PFSK-1 (cell line): ENCODE results near the gene ZPBP.

Experiments used
- FOXP2 ChIP-seq: optimal IDR thresholded peaks from 2 replicates; pipeline ENCODE3; 2011; ENCODE audit warnings: borderline replicate concordance, control low read depth, inconsistent platforms; ENCODE audit not compliant: insufficient read depth; ENCODE audit errors: extremely low read length, extremely low read depth
- POLR2AphosphoS5 ChIP-seq: IDR thresholded peaks from 2 replicates; pipeline ENCODE4 v1.6.1; 2012; ENCODE audit warnings: low read depth, mild to moderate bottlenecking, control low read depth, low read length, moderate library complexity
- SIN3A ChIP-seq: IDR thresholded peaks from 2 replicates; pipeline ENCODE4 v1.6.1; 2012; ENCODE audit warnings: mild to moderate bottlenecking, low read length, moderate library complexity, borderline replicate concordance; ENCODE audit not compliant: insufficient read depth
- TAF1 ChIP-seq: IDR thresholded peaks from 2 replicates; pipeline ENCODE4 v1.6.1; 2012; ENCODE audit warnings: low read length, control low read depth, borderline replicate concordance; ENCODE audit not compliant: insufficient read depth
- TF ChIP-seq, protein P1 (sequence below), 2 experiments: IDR thresholded peaks; 2 replicates each; pipeline versions ENCODE4 v1.6.1 to v1.8.0; 2011 to 2012; ENCODE audit warnings: low read depth in 2 of 2, low read length in 2 of 2, control low read depth in 1 of 2, inconsistent platforms in 1 of 2, mild to moderate bottlenecking in 1 of 2, moderate library complexity in 1 of 2; ENCODE audit not compliant: insufficient read depth in 1 of 2

The ZPBP gene

DNA sequence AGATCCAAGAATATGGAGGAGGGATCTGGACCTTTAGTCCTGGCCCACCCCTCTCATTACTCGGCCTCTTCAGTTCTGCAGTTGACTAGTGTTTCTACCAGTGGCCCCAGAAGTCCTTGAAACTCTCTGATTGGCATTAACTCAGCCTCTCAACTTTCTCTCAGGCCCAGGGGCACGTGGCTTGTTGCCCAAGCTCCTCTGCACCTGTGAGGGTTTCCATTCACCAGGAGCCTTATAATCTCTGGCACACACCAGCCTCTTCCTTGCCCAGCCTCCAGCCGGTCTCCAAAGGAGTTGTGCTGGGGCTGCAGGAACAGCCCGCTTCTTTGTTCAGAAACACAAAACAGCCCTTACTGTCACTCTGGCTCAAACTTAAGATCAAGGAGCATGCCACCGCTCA lies 47.6 kb upstream of the ZPBP start:
- TF ChIP-seq POLR2AphosphoS5: no peak
- no peak for TF ChIP-seq FOXP2
- TF ChIP-seq TAF1: no peak
- TF ChIP-seq SIN3A: no peak
- TF ChIP-seq, protein P1, sequence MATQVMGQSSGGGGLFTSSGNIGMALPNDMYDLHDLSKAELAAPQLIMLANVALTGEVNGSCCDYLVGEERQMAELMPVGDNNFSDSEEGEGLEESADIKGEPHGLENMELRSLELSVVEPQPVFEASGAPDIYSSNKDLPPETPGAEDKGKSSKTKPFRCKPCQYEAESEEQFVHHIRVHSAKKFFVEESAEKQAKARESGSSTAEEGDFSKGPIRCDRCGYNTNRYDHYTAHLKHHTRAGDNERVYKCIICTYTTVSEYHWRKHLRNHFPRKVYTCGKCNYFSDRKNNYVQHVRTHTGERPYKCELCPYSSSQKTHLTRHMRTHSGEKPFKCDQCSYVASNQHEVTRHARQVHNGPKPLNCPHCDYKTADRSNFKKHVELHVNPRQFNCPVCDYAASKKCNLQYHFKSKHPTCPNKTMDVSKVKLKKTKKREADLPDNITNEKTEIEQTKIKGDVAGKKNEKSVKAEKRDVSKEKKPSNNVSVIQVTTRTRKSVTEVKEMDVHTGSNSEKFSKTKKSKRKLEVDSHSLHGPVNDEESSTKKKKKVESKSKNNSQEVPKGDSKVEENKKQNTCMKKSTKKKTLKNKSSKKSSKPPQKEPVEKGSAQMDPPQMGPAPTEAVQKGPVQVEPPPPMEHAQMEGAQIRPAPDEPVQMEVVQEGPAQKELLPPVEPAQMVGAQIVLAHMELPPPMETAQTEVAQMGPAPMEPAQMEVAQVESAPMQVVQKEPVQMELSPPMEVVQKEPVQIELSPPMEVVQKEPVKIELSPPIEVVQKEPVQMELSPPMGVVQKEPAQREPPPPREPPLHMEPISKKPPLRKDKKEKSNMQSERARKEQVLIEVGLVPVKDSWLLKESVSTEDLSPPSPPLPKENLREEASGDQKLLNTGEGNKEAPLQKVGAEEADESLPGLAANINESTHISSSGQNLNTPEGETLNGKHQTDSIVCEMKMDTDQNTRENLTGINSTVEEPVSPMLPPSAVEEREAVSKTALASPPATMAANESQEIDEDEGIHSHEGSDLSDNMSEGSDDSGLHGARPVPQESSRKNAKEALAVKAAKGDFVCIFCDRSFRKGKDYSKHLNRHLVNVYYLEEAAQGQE (IDR thresholded peaks at IDR 0.05; ENCODE audit: insufficient read depth in 1 of 2, low read depth in 2 of 2, low read length in 2 of 2): no peak

DNA sequence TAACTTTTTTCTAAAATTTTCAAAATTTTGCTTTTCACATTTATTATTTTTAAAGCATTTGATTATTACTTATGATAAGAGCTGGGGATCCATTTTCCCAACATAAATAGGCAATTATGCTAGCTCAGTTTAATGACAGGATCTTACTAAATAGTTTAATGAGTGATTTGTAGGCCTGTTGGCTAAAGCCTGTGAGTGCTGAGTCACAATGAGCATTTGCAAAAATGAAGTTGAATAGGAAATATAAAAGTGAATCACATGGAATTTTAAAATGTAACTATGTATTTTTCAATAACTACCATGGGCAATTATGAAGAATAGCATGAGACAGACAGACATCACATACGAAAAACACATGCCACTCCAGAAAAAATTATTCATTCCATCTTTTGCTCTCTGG lies 45.1 kb upstream of the ZPBP start:
- TF ChIP-seq FOXP2: no peak
- TF ChIP-seq, protein P1 (IDR thresholded peaks at IDR 0.05; ENCODE audit: insufficient read depth in 1 of 2, low read depth in 2 of 2, low read length in 2 of 2): no peak
- no peak for TF ChIP-seq POLR2AphosphoS5
- no peak for TF ChIP-seq SIN3A
- TF ChIP-seq TAF1: no peak

DNA sequence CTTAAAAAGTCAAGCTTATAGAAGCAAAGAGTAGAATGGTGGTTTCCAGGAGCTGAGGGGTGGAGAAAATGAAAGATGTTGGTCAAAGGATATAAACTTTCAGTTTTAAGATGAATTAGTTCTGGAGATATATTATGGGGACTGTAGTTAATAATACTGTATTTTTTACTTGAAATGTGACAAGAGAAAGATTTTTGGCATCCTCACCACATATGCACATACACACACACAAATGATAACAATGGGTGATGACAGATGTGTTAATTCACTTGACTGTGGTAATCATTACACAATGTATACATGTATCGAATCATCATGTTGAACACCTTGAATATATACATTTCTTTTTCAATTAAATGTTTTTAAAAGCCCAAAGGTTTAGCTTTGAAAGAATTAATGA lies 32.7 kb upstream of the ZPBP start:
- TF ChIP-seq POLR2AphosphoS5: no peak
- TF ChIP-seq, protein P1 (IDR thresholded peaks at IDR 0.05; ENCODE audit: insufficient read depth in 1 of 2, low read depth in 2 of 2, low read length in 2 of 2): no peak

DNA sequence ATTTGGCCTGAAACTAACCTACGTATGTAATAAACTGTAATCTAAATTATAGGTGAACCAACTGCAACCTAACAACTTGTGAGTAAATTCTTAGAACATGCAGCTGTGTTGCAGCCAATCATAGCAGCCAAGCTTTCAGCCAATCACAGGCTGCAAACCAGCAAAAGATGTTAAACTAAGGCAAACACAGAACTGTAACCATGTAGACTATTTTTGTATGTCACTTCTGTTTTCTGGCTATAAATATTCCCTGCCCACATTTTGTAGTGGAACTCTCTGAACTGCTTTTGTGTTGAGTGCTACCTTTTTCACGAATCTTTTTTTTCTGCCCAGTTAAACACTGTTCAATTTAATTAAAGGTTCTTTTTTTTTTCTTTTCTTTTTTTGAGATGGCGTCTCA lies 28.2 kb upstream of the ZPBP start:
- TF ChIP-seq FOXP2: no peak
- TF ChIP-seq, protein P1 (IDR thresholded peaks at IDR 0.05; ENCODE audit: insufficient read depth in 1 of 2, low read depth in 2 of 2, low read length in 2 of 2): no peak

DNA sequence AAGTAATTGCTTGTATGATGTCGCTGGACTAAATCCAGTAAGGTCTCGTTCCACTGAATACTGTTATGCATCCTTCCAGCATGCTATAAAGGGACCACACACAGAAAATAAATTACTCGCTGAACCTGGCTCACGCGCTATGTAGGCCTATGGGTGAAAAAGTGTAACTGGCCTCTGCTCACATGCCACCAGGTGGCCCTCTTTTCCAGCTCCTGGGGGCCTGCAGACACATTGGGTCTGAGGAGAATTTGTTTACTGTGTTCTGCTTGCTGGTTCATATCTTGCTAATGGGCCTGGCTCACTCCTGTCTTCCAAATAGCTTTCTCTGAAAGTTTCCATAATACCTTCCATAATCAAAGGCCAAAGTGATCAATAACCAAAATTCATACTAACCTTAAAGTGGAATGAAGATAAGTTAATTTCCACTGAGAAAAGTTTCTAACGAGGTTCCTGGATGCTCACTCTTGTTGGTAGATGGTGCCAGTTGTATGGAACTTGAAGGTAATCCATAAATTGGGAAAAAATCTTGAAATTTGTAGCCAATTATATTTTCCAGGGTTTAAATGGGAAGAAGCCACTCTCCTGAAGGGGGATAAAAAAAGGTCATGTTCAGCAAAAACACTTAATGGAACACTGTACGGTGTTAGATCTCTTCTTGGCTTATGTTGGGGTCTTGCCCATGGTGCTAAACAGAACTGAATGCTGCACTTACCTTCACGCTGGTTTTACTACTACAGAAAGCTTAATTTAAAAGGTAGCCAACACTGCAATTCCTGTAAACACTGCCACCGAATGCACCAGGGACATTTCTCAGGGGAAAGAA lies 27.0 kb upstream of the ZPBP start:
- no peak for TF ChIP-seq FOXP2
- TF ChIP-seq, protein P1 (IDR thresholded peaks at IDR 0.05; ENCODE audit: insufficient read depth in 1 of 2, low read depth in 2 of 2, low read length in 2 of 2): no peak
- TF ChIP-seq POLR2AphosphoS5: no peak
- TF ChIP-seq TAF1: no peak
